D341Med (cell line): ENCODE results near the gene CCP110.
"Not testable (repeated sequence)": the region's sequence is repeated elsewhere in the genome, so short reads cannot be mapped to it uniquely, and the experiment has no call there.

Experiments
- DNase-seq: peaks from one replicate; pipeline ENCODE4 v3.0.0; 2012; ENCODE audit warnings: low spot score

Gene CCP110

DNA sequence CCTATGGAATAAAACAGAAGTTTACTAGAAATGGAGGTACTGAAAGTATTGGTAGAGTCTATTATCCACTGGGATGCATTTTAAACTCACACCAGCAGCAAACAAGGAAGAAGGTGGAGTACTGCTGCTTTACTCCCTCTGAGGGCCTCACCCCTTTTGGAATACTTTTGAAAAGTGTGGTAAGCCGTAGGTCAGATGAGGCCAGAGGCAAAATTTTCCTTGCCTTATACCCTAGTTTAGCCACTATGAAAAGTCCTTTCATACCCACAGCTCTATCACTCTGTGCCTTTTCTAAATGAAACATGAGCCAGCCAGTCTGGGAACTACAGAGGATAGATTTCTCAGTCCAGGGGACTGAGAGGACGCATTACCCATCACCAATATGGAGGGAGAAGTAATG is 15.9 kb upstream of the CCP110 start:
- no peak for DNase-seq

DNA sequence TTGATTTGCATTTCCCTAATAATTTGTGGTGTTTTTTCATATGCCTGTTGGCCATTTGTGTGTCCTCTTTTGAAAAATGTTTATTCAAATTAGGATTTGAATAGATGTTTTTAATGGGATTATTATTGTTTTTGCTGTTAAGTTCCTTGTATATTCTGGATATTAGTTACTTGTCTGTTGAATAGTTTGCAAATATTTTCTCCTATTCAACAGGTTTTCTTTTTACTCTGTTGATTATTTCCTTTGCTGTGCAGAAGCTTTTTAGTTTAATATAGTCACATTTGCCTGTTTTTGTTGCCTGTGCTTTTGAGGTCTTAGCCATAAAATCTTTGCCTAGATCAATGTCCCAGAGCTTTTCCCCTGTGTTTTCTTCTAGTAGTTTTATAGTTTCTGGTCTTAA is 11.4 kb upstream of the CCP110 start:
- no peak for DNase-seq

- DNase-seq, result no peak
Observed at GRCh38 chr16:19513377-19514053, 10.2 kb upstream of the CCP110 start.

- no peak for DNase-seq
Observed at GRCh38 chr16:19515757-19516156, 8.0 kb upstream of the CCP110 start.

GRCh38 chr16:19517424-19518089 is 6.2 kb upstream of the CCP110 start:
- no peak for DNase-seq

- DNase-seq, result no peak
Observed at GRCh38 chr16:19518388-19518787, 5.4 kb upstream of the CCP110 start.

DNA sequence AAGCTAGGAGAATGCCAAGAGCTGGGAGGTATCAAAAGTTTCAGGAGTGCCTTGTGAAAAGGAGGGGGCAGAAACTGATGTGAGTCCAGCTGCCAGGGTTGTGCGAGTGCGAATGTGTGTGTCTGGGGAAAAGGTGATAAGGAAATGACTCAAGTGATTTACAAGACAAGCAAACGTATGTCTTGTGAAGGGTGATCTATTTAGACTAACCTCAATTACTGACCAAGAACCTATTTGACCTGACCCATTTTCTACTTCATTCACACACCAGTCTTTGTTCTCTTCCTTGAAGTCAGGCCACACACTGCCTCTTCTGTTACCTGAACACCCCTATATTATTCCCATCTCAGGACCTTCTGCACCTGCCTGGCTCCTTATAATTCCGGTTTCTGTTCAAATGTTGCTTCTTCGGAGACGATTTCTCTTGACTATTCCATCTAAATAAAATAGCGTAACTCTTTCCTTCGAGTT is 2.8 kb upstream of the CCP110 start:
- no peak for DNase-seq

- DNase-seq, result peak; percentile 92
Observed at GRCh38 chr16:19521471-19522396, 2.0 kb upstream of the CCP110 start, which contains the start of gene GDE1. GDE1 (minus strand) TSS chr16:19522098; CDS start chr16:19521964, 134 bp downstream.

DNA sequence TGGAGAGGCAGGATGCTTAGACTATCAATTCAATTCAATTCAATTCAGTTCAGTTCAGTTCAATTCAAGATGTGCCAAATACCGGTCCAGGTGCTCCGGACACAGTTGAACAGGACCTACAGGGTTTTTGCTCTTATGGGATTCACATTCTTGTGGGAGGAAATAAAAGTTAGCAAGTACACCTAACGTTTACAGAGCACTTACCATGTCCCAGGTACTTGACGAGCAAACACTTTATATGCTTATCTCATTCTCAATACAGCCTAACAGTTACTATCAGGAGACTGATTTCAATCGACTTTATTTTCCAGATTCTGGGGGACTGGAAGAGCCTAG is 1.4 kb upstream of the CCP110 start:
- DNase-seq, result no peak

DNA sequence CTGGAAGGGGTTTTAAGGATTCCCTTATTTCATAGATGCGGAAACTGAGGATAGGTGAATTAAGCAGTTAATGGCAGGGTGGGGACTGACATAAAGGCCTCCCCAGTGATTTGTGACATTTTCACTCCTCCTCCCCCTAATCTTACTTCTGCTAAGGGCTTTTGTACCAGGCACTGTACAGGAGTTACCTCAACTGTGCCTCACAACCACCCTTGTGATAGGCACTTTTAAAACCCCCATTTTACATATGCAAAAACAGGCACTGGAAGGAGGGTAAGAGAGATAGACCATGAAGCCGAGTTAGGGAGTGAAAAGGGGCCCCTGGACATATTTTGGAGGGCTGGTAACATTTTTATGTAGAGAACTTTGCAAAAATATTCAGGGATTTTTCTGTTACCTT is 982 bp upstream of the CCP110 start:
- no peak for DNase-seq

GRCh38 chr16:19523184-19523558 is 571 bp upstream of the CCP110 start:
- no peak for DNase-seq

- no peak for DNase-seq
Observed at GRCh38 chr16:19524356-19524615, 544 bp downstream of the CCP110 start.

GRCh38 chr16:19524616-19525384 is 1.1 kb downstream of the CCP110 start:
- no peak for DNase-seq

DNA sequence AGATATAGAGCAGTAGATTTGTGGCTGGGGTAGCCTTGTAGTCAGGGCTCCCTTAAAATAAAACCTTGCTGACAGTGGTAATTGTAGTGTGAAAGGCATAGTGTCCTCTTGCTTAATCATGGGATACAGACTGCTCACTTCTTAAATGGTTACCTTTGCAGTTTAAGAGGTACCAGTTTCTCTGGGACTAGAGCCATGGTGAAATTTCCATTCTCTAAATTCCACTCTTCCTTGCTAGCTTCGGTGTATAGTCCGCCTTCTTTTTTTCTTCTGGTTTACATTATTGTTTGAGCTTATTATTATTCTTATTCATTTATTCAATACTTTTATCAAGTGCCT is 1.6 kb downstream of the CCP110 start:
- DNase-seq, result no peak

GRCh38 chr16:19527161-19527560 is 3.4 kb downstream of the CCP110 start:
- no peak for DNase-seq

GRCh38 chr16:19528666-19529065 is 4.9 kb downstream of the CCP110 start:
- no peak for DNase-seq

DNA sequence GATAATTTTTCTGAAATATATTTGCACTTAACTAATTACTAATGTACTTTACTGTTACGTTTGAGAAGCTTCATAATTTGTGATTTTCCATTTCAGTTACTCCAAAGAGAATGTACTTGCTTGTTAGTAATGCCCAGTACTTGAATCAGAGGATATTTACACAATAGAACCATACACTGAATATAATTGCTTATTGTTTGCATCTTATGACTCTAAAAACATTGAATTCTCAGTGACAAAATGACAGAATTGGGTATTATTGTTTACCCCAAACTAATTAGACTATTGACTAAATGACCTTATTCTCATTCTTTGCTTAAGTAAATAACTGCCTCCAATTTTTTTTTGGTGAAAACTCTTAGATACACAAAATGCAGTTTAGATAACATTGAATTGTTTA is 8.9 kb downstream of the CCP110 start:
- no peak for DNase-seq

GRCh38 chr16:19540241-19540970 is 16.7 kb downstream of the CCP110 start:
- DNase-seq, result no peak

DNA sequence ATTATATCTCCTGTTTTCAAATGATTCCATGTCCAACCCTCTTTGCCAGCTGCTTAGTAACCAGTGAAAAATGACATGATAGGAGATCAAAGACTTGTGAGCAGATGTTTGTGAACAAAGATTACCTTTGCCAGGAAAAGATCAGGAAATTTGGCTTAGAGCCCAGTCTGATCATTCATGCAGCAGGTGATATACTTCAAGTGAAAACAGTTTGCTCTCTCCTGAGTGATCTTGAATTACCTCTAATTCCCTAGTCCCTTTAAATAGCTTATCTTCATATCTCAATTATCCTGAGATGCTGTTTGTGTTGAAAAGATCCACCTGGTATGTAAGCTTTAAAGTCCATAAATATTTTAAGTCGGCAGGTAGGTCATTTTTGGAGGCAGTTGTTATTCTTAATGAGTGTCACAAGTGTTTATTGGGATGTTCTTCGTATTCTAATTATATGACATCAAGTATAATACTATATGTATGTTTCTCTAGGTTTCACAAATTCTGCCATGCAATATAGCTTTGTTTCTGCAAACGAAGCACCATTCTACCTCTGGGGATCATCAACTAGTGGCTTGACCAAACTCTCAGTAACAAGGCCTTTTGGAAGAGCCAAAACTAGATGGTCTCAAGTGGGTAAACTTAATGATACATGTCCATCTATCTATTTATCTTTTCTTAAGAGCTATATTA is 18.5 kb downstream of the CCP110 start:
- DNase-seq, result peak; percentile 43

GRCh38 chr16:19543278-19543996 is 19.7 kb downstream of the CCP110 start:
- not testable (repeated sequence) for DNase-seq
